B cell (primary cell): ENCODE data around the gene NAV2. TPM values are rescaled to one million over a fixed set of nuclear protein-coding genes. Genes with fewer than 3 reads are reported as not detected.

Experiments used
- ATAC-seq: fragments of 200-7000 bp; cut with Tn5 transposase; one replicate; pipeline ENCODE4 v1.10.0; 2021; ENCODE audit warnings: low read depth, mild to moderate bottlenecking, moderate number of reproducible peaks, moderate library complexity
- CTCF ChIA-PET: fragments of 350-600 bp; sonication (Branson Sonifier 250); formaldehyde crosslinking; loops from one replicate; lab custom pipeline; 2021; ENCODE audit warnings: antibody characterized with exemption, inconsistent platforms; lab: Charles Lee
- POLR2A ChIA-PET: fragments of 350-600 bp; sonication (Branson Sonifier 250); formaldehyde crosslinking; loops from one replicate; lab custom pipeline; 2021; ENCODE audit warnings: antibody characterized with exemption; lab: Charles Lee
- DNase-seq: peaks from one replicate; pipeline ENCODE4 v3.0.0; 2013
- H2AFZ ChIP-seq: 2 replicates; pipeline ENCODE4 v1.6.1; 2012; ENCODE audit warnings: mild to moderate bottlenecking, low read depth, low read length; ENCODE audit not compliant: insufficient read depth, poor library complexity, severe bottlenecking
- H3K27ac ChIP-seq, 2 donors: 1 replicate in 1 of 2; 2 replicates in 1 of 2; pipeline ENCODE4 v1.5.1; 2012 to 2013; ENCODE audit warnings: low read length in 2 of 2, mild to moderate bottlenecking in 2 of 2, moderate library complexity in 1 of 2
- H3K27me3 ChIP-seq, 4 experiments: fragments of 200-600 bp in 1 of 4; sonication (generic) in 1 of 4; replicated peaks in 1 of 4; 1 replicate in 2 of 4; 2 replicates in 2 of 4; pipeline versions ENCODE4 v1.6.1 to v1.7.0; 2013 to 2016; ENCODE audit warnings: low read length in 3 of 4, mild to moderate bottlenecking in 2 of 4, mixed read lengths in 1 of 4, moderate library complexity in 1 of 4; ENCODE audit not compliant: insufficient read depth in 4 of 4, control insufficient read depth in 3 of 4; ENCODE audit errors: control extremely low read depth in 1 of 4
- H3K36me3 ChIP-seq, 2 experiments: replicated peaks in 1 of 2; 1 replicate in 1 of 2; 2 replicates in 1 of 2; pipeline versions ENCODE4 v1.6.1 to v1.7.1; 2013; ENCODE audit warnings: low read length in 1 of 2; ENCODE audit not compliant: insufficient read depth in 2 of 2, control insufficient read depth in 1 of 2; ENCODE audit errors: control extremely low read depth in 1 of 2, extremely low read depth in 1 of 2
- H3K4me1 ChIP-seq, 2 donors: fragments of 200-600 bp in 1 of 2; sonication (generic) in 1 of 2; 1 replicate in 1 of 2; 2 replicates in 1 of 2; pipeline versions ENCODE4 v1.5.1 to v1.6.1; 2013 to 2017; ENCODE audit warnings: low read length in 2 of 2; ENCODE audit not compliant: control insufficient read depth in 2 of 2, insufficient read depth in 2 of 2
- H3K4me2 ChIP-seq: replicated peaks from 2 replicates; pipeline ENCODE3; 2012; ENCODE audit warnings: mild to moderate bottlenecking, low read depth, low read length; ENCODE audit not compliant: poor library complexity, severe bottlenecking
- H3K4me3 ChIP-seq, 5 experiments: fragments of 200-600 bp in 1 of 5; sonication (generic) in 1 of 5; 1 replicate in 3 of 5; 2 replicates in 2 of 5; pipeline versions ENCODE4 v1.5.1 to v1.7.0; 2011 to 2016; ENCODE audit warnings: low read length in 4 of 5, mild to moderate bottlenecking in 4 of 5, low read depth in 2 of 5, control low read depth in 1 of 5, moderate library complexity in 1 of 5; ENCODE audit not compliant: insufficient read depth in 1 of 5; ENCODE audit errors: control extremely low read depth in 1 of 5, extremely low read depth in 1 of 5
- H3K79me2 ChIP-seq: fragments of 200-600 bp; sonication (generic); one replicate; pipeline ENCODE4 v1.6.0; 2016; ENCODE audit warnings: low read length; ENCODE audit not compliant: control insufficient read depth, insufficient read depth
- H3K9ac ChIP-seq: fragments of 200-600 bp; sonication (generic); 2 replicates; pipeline ENCODE4 v1.6.1; 2017; ENCODE audit warnings: mild to moderate bottlenecking, low read length, moderate library complexity
- H3K9me3 ChIP-seq, 3 donors: one replicate each; pipeline versions ENCODE4 v1.6.1 to v1.7.1; 2013; ENCODE audit warnings: low read length in 2 of 3; ENCODE audit not compliant: control insufficient read depth in 2 of 3, insufficient read depth in 1 of 3; ENCODE audit errors: control extremely low read depth in 1 of 3
- H4K20me1 ChIP-seq: 2 replicates; pipeline ENCODE4 v1.6.0; 2012; ENCODE audit warnings: mild to moderate bottlenecking, low read length; ENCODE audit not compliant: insufficient read depth, control insufficient read depth, poor library complexity, severe bottlenecking
- H3K27ac Mint-ChIP-seq: one replicate; pipeline ENCODE4 v1.8.0; 2021; ENCODE audit warnings: mixed read lengths
- H3K27me3 Mint-ChIP-seq: one replicate; pipeline ENCODE4 v1.8.0; 2021; ENCODE audit warnings: mixed read lengths
- H3K4me1 Mint-ChIP-seq: one replicate; pipeline ENCODE4 v1.8.0; 2021; ENCODE audit warnings: mixed read lengths
- H3K4me3 Mint-ChIP-seq: one replicate; pipeline ENCODE4 v1.8.0; 2021; ENCODE audit warnings: mixed read lengths
- H3K9me3 Mint-ChIP-seq: one replicate; pipeline ENCODE4 v1.8.0; 2022; ENCODE audit warnings: mixed read lengths; ENCODE audit not compliant: insufficient read depth
- EZH2 ChIP-seq: IDR thresholded peaks from 2 replicates; pipeline ENCODE4 v1.6.1; 2012; ENCODE audit warnings: borderline replicate concordance, low read depth, mild to moderate bottlenecking, moderate library complexity, low read length; ENCODE audit not compliant: insufficient read depth, poor library complexity, severe bottlenecking
- WGBS: methylation state at CpG from one replicate; pipeline ENCODE4 v1.1.5; 2013; ENCODE audit warnings: missing lambda C conversion rate; ENCODE audit not compliant: insufficient coverage; 5-methylcytosine and 5-hydroxymethylcytosine counted together
- intact Hi-C: fragments of 100-400 bp; cut with micrococcal nuclease; formaldehyde crosslinking; loops from one replicate; pipeline ENCODE4 v1.10.0; 2022
- polyA plus RNA-seq: library from polyadenylated mRNA; depleted of rRNA; stranded (reverse); fragments of >200 nt; gene quantifications from 2 replicates; pipeline ENCODE4 v1.2.3, GENCODE V29; 2012
- total RNA-seq, 2 donors: library from RNA; stranded (reverse); fragments of 120-200 nt in 1 of 2; gene quantifications; 1 replicate in 1 of 2; 2 replicates in 1 of 2; pipeline versions ENCODE4 v1.2.3 to v1.2.4, GENCODE V29; 2013 to 2022
- TF ChIP-seq, protein P1 (sequence below): fragments of 200-600 bp; IDR thresholded peaks from one replicate; pipeline ENCODE4 v1.8.0; 2022; ENCODE audit warnings: antibody characterized with exemption, mild to moderate bottlenecking

The NAV2 gene
- total and polyA plus RNA-seq, 2 donors (not counting 1 experiment from before 2014, with no cell fraction given): 0.82 to 22.2 TPM

GRCh38 chr11:20117291-20117690, 404.7 kb downstream of the NAV2 start:
- peaks cover 32% of the 10 kb centered on the region for H3K27me3 Mint-ChIP-seq
- WGBS: 100% methylated on average over 4 of the region's 5 CpGs
- H3K4me1 Mint-ChIP-seq: peaks cover 2% of the 10 kb centered on the region
- no peak for DNase-seq
- intact Hi-C loops: no loop called here
- ChIA-PET CTCF (interaction anchor here (1.3 to 7.0 kb wide), 2 partner anchors 11 to 16 kb away, joined by 4 to 51 read pairs; no protein-coding TSS in a partner anchor), POLR2A (no interaction called here)
- Histone ChIP-seq H3K79me2 (no peaks in the 10 kb centered on the region), H3K27ac (no peak overlapping the region), H2AFZ (no peak overlapping the region), H3K27me3 (no peaks in the 10 kb centered on the region), H3K4me2 (no peak overlapping the region), H3K36me3 (no peaks in the 10 kb centered on the region), H4K20me1 (no peaks in the 10 kb centered on the region), H3K4me1 (peaks cover 0 to 4% of the 10 kb centered on the region in 2 donors), H3K4me3 (no peak overlapping the region), H3K9ac (no peak overlapping the region), H3K9me3 (peaks cover 0 to 3% (median 0%) of the 10 kb centered on the region in 3 donors)
- no peak overlapping the region for H3K4me3 Mint-ChIP-seq
- H3K27ac Mint-ChIP-seq: no peak overlapping the region
- TF ChIP-seq, protein P1, sequence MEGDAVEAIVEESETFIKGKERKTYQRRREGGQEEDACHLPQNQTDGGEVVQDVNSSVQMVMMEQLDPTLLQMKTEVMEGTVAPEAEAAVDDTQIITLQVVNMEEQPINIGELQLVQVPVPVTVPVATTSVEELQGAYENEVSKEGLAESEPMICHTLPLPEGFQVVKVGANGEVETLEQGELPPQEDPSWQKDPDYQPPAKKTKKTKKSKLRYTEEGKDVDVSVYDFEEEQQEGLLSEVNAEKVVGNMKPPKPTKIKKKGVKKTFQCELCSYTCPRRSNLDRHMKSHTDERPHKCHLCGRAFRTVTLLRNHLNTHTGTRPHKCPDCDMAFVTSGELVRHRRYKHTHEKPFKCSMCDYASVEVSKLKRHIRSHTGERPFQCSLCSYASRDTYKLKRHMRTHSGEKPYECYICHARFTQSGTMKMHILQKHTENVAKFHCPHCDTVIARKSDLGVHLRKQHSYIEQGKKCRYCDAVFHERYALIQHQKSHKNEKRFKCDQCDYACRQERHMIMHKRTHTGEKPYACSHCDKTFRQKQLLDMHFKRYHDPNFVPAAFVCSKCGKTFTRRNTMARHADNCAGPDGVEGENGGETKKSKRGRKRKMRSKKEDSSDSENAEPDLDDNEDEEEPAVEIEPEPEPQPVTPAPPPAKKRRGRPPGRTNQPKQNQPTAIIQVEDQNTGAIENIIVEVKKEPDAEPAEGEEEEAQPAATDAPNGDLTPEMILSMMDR: no peak
- TF ChIP-seq EZH2: no peak
- no peaks in the 10 kb centered on the region for H3K9me3 Mint-ChIP-seq
- ATAC-seq: no peak

DNA sequence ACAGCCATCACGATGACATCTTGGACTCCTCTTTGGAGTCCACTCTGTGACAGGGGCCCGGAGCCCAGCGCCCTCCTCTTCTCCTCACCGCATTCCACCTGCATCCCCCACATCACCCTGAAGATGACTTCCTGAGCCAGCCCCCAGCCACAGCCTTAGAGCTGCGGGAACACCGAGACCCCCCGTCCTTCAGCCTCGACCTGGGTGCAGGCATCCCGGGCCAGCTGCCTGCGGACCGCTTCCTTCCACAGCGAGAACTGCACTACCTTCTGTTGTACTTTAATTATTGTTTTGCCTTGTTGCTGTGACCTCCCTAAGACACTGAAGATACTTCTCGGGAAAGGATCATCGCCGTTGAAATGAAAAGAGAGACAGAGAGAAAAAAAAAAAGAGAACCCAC, 405.6 kb downstream of the NAV2 start:
- TF ChIP-seq, protein P1: no peak
- no peak for TF ChIP-seq EZH2
- H3K9me3 Mint-ChIP-seq: no peaks in the 10 kb centered on the region
- no peaks in the 10 kb centered on the region for H4K20me1 ChIP-seq
- 93% methylated on average over 8 of the region's 15 CpGs for WGBS
- CTCF ChIA-PET: interaction anchor here (1.1 to 7.0 kb wide), 2 partner anchors 10 to 166 kb away, joined by 3 to 51 read pairs; no protein-coding TSS in a partner anchor
- no peak overlapping the region for H3K4me3 ChIP-seq
- H2AFZ ChIP-seq: no peak overlapping the region
- H3K9me3 ChIP-seq: peaks cover 0 to 3% (median 0%) of the 10 kb centered on the region in 3 donors
- no peaks in the 10 kb centered on the region for H3K79me2 ChIP-seq
- intact Hi-C loops: no loop called here
- POLR2A ChIA-PET: no interaction called here
- H3K27ac ChIP-seq: no peak overlapping the region
- ATAC-seq: no peak
- H3K27me3 ChIP-seq: no peaks in the 10 kb centered on the region
- H3K27ac Mint-ChIP-seq: no peak overlapping the region
- no peak for DNase-seq
- H3K4me3 Mint-ChIP-seq: no peak overlapping the region
- H3K4me2 ChIP-seq: no peak overlapping the region
- no peak overlapping the region for H3K9ac ChIP-seq
- peaks cover 27% of the 10 kb centered on the region for H3K27me3 Mint-ChIP-seq
- H3K4me1 ChIP-seq: peaks cover 0 to under 1% of the 10 kb centered on the region in 2 donors
- no peaks in the 10 kb centered on the region for H3K36me3 ChIP-seq
- H3K4me1 Mint-ChIP-seq: no peaks in the 10 kb centered on the region
